Activated T-helper 9 cell treated with anti-CD3 and anti-CD28 coated beads, Interleukin-2, amount 50 U/mL, for 16 hours (primary cell): ENCODE results near the gene CLCN7.

Experiments
- DNase-seq: peaks from one replicate; pipeline ENCODE4 v3.0.0-alpha.2; 2020; ENCODE audit warnings: low read depth

The CLCN7 gene

DNA sequence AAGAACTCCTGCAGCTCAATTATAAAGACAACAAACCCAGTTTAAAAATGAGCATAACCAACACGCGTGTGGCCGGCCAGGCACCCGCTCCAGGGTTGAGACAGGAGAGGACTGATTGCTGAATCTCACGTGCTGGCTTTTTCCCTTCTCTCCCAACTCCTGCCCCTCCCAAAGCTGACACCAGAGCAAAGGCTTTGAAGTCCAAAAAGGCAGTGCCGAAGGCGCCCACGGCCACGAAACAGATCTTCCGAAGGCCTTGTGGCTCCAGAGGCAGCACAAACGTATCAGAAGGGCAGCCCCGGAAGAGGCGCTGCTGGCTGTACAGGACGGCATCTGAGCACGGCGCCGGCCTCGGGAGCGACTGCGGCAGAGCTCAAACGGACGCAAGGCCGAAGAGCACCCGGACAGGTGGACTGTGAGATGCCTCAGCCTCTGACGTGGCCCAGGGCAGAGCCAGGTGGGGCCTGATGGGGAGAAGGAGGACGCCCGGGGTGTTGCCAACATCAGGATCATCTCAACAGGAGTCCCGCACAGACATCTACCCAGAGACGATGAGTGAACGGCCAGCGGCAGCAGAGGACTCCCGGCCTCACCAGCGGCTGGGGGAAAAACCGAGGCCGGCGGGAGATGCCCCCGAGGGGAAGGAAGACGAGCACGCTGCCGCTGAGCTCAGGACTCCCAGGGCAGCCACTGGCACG, 10.5 kb downstream of the CLCN7 start:
- no peak for DNase-seq

DNA sequence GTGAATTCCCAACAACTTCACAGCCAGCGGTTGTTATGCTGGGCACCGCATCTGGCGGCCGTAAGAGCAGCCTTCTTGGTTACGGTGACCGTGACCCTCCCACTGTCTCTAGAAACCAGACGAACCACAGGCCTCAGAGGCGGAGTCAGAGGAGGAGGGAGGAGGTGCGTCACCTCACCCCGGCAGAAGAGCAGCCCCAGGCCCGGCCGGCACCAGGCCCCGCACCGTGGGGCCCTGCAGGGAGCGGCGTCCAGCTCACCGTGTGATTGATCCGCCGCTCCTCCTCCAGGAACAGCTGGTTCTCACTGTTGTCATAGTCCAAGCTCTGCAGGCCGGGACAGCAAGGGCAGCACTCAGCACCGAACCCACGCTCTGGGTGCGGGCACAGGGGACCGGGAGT, 13.7 kb downstream of the CLCN7 start:
- DNase-seq = no peak

- no peak for DNase-seq
Observed at GRCh38 chr16:1460602-1461138, 14.2 kb downstream of the CLCN7 start.

GRCh38 chr16:1459967-1460366, 14.9 kb downstream of the CLCN7 start:
- DNase-seq = no peak

DNA sequence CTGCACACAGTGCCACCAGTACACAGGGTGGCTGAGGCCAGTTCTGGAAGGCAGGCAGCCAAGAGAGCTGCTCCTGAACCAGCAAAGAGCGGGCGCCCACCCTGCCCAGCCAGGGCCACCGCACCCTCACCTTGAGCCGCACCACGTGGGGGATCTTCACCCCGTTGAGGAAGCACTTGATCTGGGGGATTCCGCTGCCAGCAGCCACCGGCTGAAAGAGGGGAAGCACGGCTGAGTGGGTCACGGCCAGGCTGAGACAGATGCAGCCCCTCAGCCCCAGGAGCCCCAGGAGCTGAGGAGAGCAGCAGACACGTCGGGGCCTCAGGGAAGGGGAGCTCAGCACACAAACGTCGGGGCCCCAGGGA, 15.9 kb downstream of the CLCN7 start:
- DNase-seq = no peak

GRCh38 chr16:1458336-1458976, 16.4 kb downstream of the CLCN7 start:
- no peak for DNase-seq

- DNase-seq = no peak
Observed at GRCh38 chr16:1457489-1458245, 17.2 kb downstream of the CLCN7 start.

GRCh38 chr16:1456951-1457350, 17.9 kb downstream of the CLCN7 start:
- no peak for DNase-seq

DNA sequence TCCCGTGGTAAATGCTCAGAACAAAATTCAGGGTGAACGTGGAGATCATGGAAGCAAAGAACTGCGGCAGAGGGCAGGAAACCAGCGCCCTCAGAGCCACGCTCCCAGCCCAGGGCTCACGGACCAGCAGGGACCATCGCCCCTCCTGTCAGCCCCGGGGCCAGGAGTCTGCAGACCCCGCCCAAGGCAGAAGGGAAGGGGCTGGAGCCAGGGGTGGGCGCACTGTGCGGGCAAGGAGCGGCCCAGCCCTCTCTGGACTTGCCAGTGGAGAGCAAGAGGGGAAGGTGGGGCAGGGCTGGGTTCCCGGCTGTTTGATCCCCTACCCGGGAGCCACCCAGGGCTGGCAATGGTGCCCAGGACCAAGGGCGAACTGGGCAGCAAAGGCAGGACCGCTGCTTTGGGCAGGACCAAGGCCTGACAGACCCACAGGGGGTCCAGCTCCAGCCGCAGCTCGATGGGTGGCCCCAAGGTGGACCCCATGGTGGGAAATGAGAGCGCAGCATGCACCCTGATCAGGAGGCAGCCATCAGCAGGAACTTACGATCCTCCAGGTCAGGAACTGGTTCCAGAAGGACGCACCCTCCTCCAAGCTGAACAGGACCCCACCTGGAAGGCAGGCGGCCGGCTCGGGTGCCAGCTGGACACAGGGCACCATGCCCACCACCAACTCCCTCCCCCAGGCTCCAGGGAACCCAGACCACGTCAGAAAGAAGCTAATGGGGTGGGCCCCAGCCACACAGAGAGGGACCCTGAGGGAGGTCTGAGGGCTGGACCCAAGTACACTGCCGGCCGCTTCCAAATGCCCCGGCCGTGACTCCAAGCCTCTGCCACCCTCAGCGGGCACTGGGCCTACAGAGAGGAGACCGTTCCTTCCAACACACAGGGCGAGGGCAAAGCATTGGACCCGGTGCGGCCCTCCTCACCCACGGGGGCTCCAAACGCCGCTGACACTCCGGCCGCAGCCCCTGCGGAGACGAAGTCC, 19.3 kb downstream of the CLCN7 start:
- no peak for DNase-seq

DNA sequence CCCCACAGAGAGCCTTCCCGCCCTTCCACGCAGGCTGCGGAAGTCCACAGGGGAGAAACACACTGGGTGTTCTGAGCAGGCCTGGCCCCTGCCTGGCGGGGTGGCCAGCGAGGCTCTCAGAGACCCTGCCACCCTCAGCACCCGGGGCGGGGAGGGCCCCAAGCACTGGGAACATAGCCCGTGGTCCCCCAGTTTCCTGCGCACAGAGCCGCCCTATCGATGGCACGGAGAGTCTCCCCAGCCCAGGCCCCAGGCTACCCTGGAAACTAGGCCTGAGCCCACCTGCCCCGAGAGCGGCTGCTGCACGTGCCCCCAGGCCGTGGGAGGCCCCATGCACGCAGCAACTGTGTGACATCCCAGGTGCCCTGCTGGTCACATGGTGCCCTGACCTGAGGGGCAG, 20.3 kb downstream of the CLCN7 start:
- no peak for DNase-seq

DNA sequence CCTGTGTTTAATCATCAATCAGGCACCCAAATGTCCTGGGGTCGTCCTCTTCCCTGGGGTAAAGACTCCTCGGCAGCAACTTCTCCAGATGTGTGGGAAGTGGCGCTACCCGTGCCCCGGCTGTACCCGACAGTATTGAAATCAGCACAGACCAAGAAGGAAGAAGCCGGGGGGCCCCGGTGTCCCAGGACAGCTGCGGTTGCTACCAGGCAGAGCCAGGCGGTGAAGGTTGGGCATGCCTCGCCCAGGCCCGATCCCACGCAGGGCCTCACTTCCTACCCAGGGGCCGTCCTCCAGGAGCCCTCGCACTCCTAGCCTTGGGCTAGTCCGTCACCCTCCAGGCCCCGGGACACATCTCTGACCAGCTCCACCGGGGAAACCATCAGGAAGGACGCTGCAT, 21.5 kb downstream of the CLCN7 start:
- DNase-seq = no peak

DNA sequence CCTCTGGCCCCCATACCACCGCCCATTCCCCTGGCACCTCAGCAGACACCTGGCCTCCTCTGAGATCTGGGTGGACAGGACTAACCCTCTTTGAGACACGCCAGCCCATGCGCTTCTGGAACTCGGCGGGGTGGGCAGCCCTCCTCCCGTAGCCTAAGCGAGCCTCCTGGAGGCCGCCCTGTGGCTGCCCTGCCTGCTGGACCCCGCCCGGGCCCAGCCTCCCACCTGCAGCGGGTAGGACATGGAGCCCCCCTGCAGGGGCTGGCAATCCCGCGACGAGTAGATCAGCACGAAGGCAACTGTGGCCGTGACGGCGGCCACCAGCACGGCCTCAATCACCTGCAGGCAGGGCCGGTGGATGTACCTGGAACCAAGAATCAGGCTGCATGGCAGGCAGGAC, 22.3 kb downstream of the CLCN7 start:
- no peak for DNase-seq

DNA sequence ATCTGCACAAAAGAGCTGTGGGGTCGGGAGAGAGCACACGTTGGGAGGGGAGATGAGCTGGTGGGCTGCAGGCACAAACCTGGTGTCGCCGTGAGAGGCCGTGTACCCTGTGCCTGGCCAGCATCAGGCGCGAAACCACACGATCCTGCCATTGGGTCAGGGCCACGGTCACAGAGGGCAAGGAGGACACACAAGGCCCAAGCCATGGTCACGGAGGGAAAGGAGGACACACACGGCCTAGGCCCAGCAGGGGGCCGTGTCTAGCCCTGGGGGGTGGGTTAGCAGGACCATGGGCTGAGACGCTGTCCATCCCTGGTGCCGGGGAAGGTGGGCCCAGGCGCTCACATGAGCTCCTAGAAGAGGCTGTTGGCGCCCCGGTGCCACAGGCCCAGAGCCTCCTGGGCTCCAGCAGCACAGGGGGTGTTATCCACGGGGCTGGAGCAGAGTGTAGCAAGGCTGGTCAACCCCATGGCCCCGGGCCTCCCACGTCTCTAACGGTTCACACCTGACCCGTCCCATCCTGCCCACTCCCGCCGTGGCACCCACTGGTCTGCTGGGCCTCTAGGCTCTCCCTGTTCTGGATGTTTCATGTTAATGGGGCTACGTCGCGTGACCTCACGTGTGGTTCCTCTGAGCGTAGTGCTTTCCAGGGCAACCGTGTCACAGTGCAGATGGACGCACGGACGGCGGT, 23.0 kb downstream of the CLCN7 start:
- no peak for DNase-seq

GRCh38 chr16:1450841-1451240, 24.0 kb downstream of the CLCN7 start:
- no peak for DNase-seq

DNA sequence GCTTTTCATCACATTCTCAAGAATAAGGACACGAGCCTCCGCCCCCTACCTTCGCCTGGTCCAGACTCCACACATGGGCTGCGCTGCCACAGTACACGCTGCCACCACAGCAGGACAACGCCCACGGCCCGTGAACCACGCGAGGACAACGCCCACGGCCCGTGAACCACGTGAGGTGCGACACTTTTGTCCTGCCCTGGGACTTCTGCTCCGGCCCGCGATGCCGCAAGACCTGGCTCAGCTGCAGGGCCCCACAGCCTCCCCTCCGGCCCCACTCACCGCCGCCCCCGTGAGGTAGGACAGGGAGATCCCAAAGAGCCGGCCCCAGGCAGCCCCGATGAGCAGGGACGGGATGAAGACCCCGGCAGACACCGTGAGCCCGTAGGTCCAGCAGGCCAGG, 24.6 kb downstream of the CLCN7 start:
- DNase-seq = no peak

- no peak for DNase-seq
Observed at GRCh38 chr16:1449201-1449788, 25.5 kb downstream of the CLCN7 start.

- no peak for DNase-seq
Observed at GRCh38 chr16:1448536-1449116, 26.2 kb downstream of the CLCN7 start.

GRCh38 chr16:1447965-1448364, 26.9 kb downstream of the CLCN7 start:
- no peak for DNase-seq

DNA sequence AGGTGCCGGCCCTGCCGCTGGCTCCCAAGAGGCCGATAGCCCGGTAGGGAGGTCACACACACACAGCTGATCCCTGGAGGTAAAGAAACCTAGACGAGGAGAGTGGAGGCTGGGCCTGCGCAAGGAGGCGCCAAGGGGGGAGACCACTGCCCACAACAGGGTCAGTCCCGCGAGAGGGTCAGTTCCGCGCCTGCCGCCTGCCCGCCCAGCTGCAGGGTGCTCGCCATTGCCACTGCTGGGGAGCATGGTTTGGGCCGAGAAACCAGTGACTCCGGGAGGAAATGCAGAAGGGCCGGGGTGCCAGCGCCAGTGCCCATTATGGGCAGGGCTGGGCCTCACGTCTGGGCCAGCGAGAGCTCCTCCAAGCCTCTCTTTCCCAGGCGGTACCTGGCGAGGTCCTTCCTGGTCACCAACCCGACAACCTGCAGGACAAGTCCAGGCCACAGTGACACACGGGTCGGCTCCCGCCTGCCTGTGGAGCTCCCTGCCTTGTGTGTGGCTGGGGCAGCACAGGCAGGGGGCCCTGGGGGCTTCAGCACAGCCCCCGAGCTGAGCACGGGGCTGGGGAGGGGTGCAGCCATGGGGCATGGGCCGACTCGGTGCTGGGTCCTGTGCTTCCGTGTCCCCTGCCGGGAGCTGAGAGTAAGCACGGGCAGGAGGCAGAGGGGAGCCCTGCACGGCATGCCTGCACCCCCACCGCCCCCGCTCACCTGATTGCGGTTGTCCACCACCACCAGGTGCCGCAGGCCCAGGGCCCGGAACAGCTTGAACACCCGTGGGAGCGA, 28.3 kb downstream of the CLCN7 start:
- DNase-seq = no peak
